Hepatocyte (in vitro differentiated cells): ENCODE measurements around the gene HPCAL1. TPM values are rescaled to one million over a fixed set of nuclear protein-coding genes. Genes with fewer than 3 reads are reported as not detected.

Experiments
- DNase-seq: peaks from one replicate; pipeline ENCODE4 v3.0.0-alpha.2; 2016; ENCODE audit warnings: low spot score
- H2AFZ ChIP-seq: fragments of 200-600 bp; sonication (generic); 2 replicates; pipeline ENCODE4 v1.6.0; 2016; ENCODE audit warnings: antibody characterized with exemption, mild to moderate bottlenecking
- H3K27ac ChIP-seq: fragments of 200-600 bp; sonication (generic); 2 replicates; pipeline ENCODE4 v1.5.1; 2016; ENCODE audit warnings: mild to moderate bottlenecking
- H3K27me3 ChIP-seq: fragments of 200-600 bp; sonication (generic); 2 replicates; pipeline ENCODE4 v1.6.1; 2016
- H3K36me3 ChIP-seq: fragments of 200-600 bp; sonication (generic); replicated peaks from 2 replicates; pipeline ENCODE4 v1.5.1; 2016; ENCODE audit warnings: low read depth; ENCODE audit not compliant: insufficient read depth
- H3K4me1 ChIP-seq: fragments of 200-600 bp; sonication (generic); 2 replicates; pipeline ENCODE4 v1.5.1; 2016; ENCODE audit warnings: mild to moderate bottlenecking, moderate library complexity; ENCODE audit not compliant: insufficient read depth
- H3K4me2 ChIP-seq: fragments of 200-600 bp; sonication (generic); 2 replicates; pipeline ENCODE4 v1.6.0; 2016
- H3K4me3 ChIP-seq: fragments of 200-600 bp; sonication (generic); 2 replicates; pipeline ENCODE4 v1.5.1; 2016; ENCODE audit warnings: mild to moderate bottlenecking
- H3K79me2 ChIP-seq: fragments of 200-600 bp; sonication (generic); 2 replicates; pipeline ENCODE4 v1.6.0; 2017; ENCODE audit warnings: mild to moderate bottlenecking
- H3K9me2 ChIP-seq: fragments of 200-600 bp; sonication (generic); replicated peaks from 2 replicates; pipeline ENCODE4 v1.6.0; 2017; ENCODE audit warnings: mild to moderate bottlenecking; ENCODE audit not compliant: insufficient read depth
- H3K9me3 ChIP-seq: fragments of 200-600 bp; sonication (generic); 2 replicates; pipeline ENCODE4 v1.5.1; 2016; ENCODE audit warnings: low read depth, mild to moderate bottlenecking
- H4K20me1 ChIP-seq: fragments of 200-600 bp; sonication (generic); 2 replicates; pipeline ENCODE4 v1.6.0; 2016; ENCODE audit warnings: mild to moderate bottlenecking; ENCODE audit not compliant: insufficient read depth, poor library complexity, severe bottlenecking
- EZH2 ChIP-seq: fragments of 200-600 bp; sonication (generic); IDR thresholded peaks from 2 replicates; pipeline ENCODE4 v1.6.1; 2016; ENCODE audit warnings: antibody characterized with exemption, mild to moderate bottlenecking, borderline replicate concordance
- EZH2phosphoT487 ChIP-seq: fragments of 200-600 bp; sonication (generic); IDR thresholded peaks from one replicate; pipeline ENCODE4 v1.6.1; 2018; ENCODE audit warnings: antibody characterized with exemption, mild to moderate bottlenecking, low read depth, moderate library complexity; ENCODE audit not compliant: unreplicated experiment, severe bottlenecking
- WGBS: methylation state at CpG from one replicate; pipeline ENCODE4 v1.1.6; 2016; ENCODE audit warnings: low lambda C conversion rate; ENCODE audit errors: missing lambda C conversion rate; 5-methylcytosine and 5-hydroxymethylcytosine counted together
- polyA plus RNA-seq: library from polyadenylated mRNA; unstranded; fragments of >200 nt; fragmentation: Nextera tagmentation; extraction: Ambion mirVana; gene quantifications from 2 replicates; pipeline ENCODE4 v1.2.1, GENCODE V29; 2016
- total RNA-seq: library from RNA; depleted of rRNA; stranded (reverse); fragments of >200 nt; gene quantifications from 2 replicates; pipeline ENCODE4 v1.2.3, GENCODE V29; 2014
- TF ChIP-seq, protein P1 (sequence below): fragments of 200-600 bp; sonication (generic); IDR thresholded peaks from 2 replicates; pipeline ENCODE4 v1.5.1; 2016; ENCODE audit warnings: antibody characterized with exemption, mild to moderate bottlenecking; ENCODE audit not compliant: poor library complexity

Gene HPCAL1
- total and polyA plus RNA-seq, 2 experiments from 2014 or later, result 22.5 to 39.1 TPM

DNA sequence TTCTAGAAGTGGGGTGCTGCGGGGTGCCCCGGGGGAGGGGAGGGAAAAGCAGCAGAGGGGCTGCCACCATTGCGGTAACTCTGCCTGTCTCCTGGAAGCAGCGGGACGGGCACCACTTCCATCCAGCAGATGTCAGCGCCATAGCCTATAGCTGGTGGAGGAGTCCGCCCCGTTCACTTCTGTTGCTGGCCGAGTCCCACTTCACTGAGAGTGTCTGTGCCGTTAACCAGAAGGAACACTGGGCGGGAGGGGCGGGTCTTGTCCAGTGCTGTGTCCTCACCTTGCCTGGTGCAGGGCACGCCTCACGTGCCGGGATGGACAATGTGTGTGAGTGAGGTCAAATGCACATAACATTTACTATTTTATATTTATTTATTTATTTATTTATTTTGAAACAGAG, 164.7 kb downstream of the HPCAL1 start:
- no peaks in the 10 kb centered on the region for H3K79me2 ChIP-seq
- H3K9me2 ChIP-seq, result no peaks in the 10 kb centered on the region
- H3K27me3 ChIP-seq, result no peaks in the 10 kb centered on the region
- H3K27ac ChIP-seq, result no peak overlapping the region
- H3K4me3 ChIP-seq, result no peak overlapping the region
- no peaks in the 10 kb centered on the region for H4K20me1 ChIP-seq
- H3K4me2 ChIP-seq, result no peak overlapping the region
- H3K4me1 ChIP-seq, result no peaks in the 10 kb centered on the region
- DNase-seq, result no peak
- H3K9me3 ChIP-seq, result no peaks in the 10 kb centered on the region
- no peak overlapping the region for H2AFZ ChIP-seq
- no peaks in the 10 kb centered on the region for H3K36me3 ChIP-seq
- 87% methylated on average over 14 of the region's 15 CpGs for WGBS
- no peak for TF ChIP-seq EZH2phosphoT487
- TF ChIP-seq EZH2, result no peak
- TF ChIP-seq, protein P1, sequence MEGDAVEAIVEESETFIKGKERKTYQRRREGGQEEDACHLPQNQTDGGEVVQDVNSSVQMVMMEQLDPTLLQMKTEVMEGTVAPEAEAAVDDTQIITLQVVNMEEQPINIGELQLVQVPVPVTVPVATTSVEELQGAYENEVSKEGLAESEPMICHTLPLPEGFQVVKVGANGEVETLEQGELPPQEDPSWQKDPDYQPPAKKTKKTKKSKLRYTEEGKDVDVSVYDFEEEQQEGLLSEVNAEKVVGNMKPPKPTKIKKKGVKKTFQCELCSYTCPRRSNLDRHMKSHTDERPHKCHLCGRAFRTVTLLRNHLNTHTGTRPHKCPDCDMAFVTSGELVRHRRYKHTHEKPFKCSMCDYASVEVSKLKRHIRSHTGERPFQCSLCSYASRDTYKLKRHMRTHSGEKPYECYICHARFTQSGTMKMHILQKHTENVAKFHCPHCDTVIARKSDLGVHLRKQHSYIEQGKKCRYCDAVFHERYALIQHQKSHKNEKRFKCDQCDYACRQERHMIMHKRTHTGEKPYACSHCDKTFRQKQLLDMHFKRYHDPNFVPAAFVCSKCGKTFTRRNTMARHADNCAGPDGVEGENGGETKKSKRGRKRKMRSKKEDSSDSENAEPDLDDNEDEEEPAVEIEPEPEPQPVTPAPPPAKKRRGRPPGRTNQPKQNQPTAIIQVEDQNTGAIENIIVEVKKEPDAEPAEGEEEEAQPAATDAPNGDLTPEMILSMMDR, result no peak

DNA sequence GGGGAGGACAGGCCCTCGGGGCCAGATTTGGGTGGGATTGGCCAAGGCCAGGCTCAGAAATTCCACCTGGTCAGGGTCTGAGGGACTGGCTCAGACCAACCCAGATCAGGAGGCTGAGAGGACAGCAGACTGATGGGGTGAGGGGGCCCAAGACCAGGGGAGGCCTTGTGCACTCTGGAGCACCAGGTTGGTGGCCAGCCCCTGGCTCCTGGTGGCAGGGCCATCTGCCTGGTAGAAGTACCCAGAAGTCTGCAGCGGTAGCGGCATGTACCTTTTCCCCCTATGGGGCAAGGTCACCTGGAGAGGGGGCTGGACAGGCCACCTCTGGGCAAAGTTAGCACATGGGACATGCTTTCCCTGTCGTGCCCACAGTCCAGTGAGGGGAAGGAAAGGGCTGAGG, 166.6 kb downstream of the HPCAL1 start:
- Histone ChIP-seq H3K4me2 (no peak overlapping the region), H3K9me2 (no peaks in the 10 kb centered on the region), H3K27ac (no peak overlapping the region), H3K4me1 (no peaks in the 10 kb centered on the region), H2AFZ (no peak overlapping the region), H3K27me3 (no peaks in the 10 kb centered on the region), H3K79me2 (no peaks in the 10 kb centered on the region), H3K4me3 (no peak overlapping the region), H3K36me3 (no peaks in the 10 kb centered on the region), H4K20me1 (no peaks in the 10 kb centered on the region), H3K9me3 (no peaks in the 10 kb centered on the region)
- DNase-seq, result no peak
- TF ChIP-seq, protein P1, result no peak
- TF ChIP-seq EZH2 (no peak), EZH2phosphoT487 (no peak)
- WGBS, result 89% methylated on average over 4 of the region's 4 CpGs

DNA sequence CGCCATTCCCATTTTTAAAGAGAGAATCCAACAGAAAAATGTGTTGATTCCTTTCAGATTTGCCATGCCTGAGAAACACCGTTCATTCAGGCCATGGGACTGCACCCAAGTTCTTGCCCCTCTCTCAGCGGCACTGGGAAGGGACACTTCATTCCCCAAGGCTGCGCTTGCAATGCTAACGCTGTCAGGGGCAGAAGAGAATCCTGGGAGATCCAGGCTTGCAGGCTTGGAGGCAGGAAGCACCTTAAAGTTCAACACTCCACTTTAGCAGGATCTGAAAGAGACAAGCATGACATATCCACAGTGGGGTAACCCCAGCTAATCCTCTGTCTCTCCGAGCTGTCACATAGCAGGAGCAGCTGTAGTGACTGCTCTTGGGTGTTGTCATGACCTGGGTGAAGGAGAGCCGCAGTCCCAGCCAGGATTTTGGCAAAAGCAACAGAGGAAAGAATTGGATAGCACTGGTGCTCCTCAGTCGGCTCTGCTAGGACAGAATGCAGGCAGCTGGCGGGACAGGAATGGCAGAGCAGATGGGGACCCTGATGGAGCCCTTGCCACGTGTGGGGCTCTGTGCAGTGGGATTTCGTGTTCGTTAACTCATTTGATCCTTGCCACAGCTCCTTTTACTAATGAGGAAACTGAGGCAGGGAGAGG, 167.4 kb downstream of the HPCAL1 start:
- H3K4me1 ChIP-seq, result no peaks in the 10 kb centered on the region
- H3K27me3 ChIP-seq, result no peaks in the 10 kb centered on the region
- no peak overlapping the region for H2AFZ ChIP-seq
- H3K4me3 ChIP-seq, result no peak overlapping the region
- no peak overlapping the region for H3K27ac ChIP-seq
- H3K9me3 ChIP-seq, result no peaks in the 10 kb centered on the region
- no peaks in the 10 kb centered on the region for H3K9me2 ChIP-seq
- H3K4me2 ChIP-seq, result no peak overlapping the region
- DNase-seq, result no peak
- H4K20me1 ChIP-seq, result no peaks in the 10 kb centered on the region
- no peaks in the 10 kb centered on the region for H3K79me2 ChIP-seq
- no peaks in the 10 kb centered on the region for H3K36me3 ChIP-seq
- WGBS, result 88% methylated on average over 12 of the region's 12 CpGs
- TF ChIP-seq, protein P1, result no peak
- TF ChIP-seq EZH2phosphoT487 (no peak), EZH2 (no peak)
